ENCODE data around the gene TMEM52B.

TMEM52B gene

DNA sequence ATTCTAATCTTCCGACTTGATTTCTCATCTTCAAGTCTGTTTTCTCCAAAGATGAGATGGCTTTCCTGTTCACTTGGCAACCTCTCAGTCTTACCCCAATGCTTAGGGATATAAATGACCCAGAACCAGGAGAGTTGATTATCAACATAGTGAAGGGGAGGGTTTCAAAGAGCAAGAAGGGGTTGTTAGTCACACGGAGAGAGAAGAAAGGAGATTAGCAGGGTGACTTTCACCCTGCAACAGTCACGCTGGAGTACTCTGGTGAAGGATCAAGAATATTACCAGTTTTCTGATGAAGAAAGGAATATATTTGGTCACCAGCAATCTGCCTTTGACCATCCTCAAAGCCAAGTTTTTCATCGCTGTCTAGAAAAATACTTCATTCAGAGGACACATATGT is at the start of gene TMEM52B:
Gene TMEM52B, plus strand, starts transcription at position 212 of the 400 bp plus-strand sequence. CDS start 543 bp downstream, outside the sequence.
- Mint-ChIP-seq H3K4me1 (peaks cover 5% of the 10 kb centered on the region), H3K27me3 (peaks cover 81% of the 10 kb centered on the region), H3K36me3 (ENCODE audit: insufficient read depth) (peaks cover 1% of the 10 kb centered on the region), H3K27ac (ENCODE audit: low read depth) (no peak within 1 kb of the TSS), H3K4me3 (no peak within 1 kb of the TSS), H3K9me3 (no peaks in the 10 kb centered on the region)
- no peak for ATAC-seq (replicated peaks; ENCODE audit: extremely low read depth, poor library complexity, severe bottlenecking)
- DNase-seq (ENCODE audit: low spot score in 2 of 2): no peak

GRCh38 chr12:10130042-10130441 is 48.8 kb upstream of the TMEM52B start, which contains the start of gene CLEC7A:
Gene CLEC7A, minus strand, starts transcription at chr12:10130199. Its CDS starts 117 bp downstream, at chr12:10130082.
- no peaks in the 10 kb centered on the region for H3K9me3 Mint-ChIP-seq
- DNase-seq (ENCODE audit: low spot score in 2 of 2) (no peak), ATAC-seq (replicated peaks; ENCODE audit: extremely low read depth, poor library complexity, severe bottlenecking) (no peak)
- no peaks in the 10 kb centered on the region for H3K4me1 Mint-ChIP-seq
- H3K27me3 Mint-ChIP-seq: peaks cover 33% of the 10 kb centered on the region
- peaks cover 1% of the 10 kb centered on the region for H3K36me3 Mint-ChIP-seq (ENCODE audit: insufficient read depth)
- H3K4me3 Mint-ChIP-seq: no peak within 1 kb of the TSS
- H3K27ac Mint-ChIP-seq (ENCODE audit: low read depth): no peak within 1 kb of the TSS

DNA sequence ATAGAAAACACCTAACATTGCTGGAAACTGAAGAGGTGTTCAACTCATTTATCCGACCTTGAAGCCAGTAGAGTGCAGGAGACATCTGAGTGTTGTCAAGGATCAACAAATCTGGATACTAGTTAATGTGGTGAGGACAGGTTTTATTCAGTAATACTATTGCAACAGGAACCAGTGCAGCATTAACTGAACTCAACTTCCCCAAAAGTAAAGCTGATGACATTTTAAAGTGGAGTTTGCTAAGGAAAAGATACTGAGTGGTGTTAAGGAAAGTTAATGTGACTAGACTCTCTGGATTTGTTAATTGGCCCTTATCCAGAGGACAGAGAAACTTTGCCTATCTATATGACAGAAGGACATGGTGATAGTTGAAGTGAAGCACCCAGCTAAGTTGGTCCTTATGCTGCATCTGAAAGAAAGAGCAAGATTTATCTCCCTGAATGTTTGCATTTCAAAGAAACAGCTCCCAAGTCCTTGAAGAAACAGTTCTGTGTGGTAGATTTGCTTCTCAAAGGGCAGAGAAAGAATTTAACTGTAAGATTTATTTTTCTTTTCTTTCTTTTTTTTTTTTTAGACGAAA is 47.6 kb upstream of the TMEM52B start:
- H3K9me3 Mint-ChIP-seq: no peaks in the 10 kb centered on the region
- H3K4me1 Mint-ChIP-seq: no peaks in the 10 kb centered on the region
- no peak overlapping the region for H3K27ac Mint-ChIP-seq (ENCODE audit: low read depth)
- H3K36me3 Mint-ChIP-seq (ENCODE audit: insufficient read depth): peaks cover 3% of the 10 kb centered on the region
- no peak overlapping the region for H3K4me3 Mint-ChIP-seq
- ATAC-seq (replicated peaks; ENCODE audit: extremely low read depth, poor library complexity, severe bottlenecking) (no peak), DNase-seq (ENCODE audit: low spot score in 2 of 2) (no peak)
- peaks cover 33% of the 10 kb centered on the region for H3K27me3 Mint-ChIP-seq

DNA sequence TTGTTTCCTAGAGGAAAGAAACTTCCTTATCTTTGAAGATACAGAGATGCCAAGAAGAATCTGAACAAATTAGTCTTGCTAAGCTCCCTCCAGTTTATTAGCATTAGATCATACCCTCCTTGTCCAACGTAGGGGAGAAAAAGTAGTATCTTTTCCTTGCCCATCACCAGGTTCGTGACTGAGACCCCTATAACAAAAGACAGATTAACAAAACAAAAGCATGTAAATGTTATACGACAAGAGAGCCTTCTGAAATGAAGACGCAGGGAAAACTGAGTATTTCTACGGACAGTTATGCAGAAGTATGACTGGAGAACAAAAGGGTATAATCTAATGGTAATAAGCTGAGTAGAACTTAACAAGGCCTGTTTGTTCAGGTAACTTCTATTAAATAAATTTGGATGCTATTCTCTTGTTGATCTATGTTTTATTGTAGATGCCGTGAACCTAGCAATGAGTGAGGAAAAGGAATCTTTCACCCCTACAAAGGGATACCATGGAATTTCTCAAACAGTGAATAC is 45.9 kb upstream of the TMEM52B start:
- no peaks in the 10 kb centered on the region for H3K9me3 Mint-ChIP-seq
- peaks cover 1% of the 10 kb centered on the region for H3K36me3 Mint-ChIP-seq (ENCODE audit: insufficient read depth)
- ATAC-seq (replicated peaks; ENCODE audit: extremely low read depth, poor library complexity, severe bottlenecking): no peak
- DNase-seq (ENCODE audit: low spot score in 2 of 2): no peak
- H3K4me1 Mint-ChIP-seq: no peaks in the 10 kb centered on the region
- no peak overlapping the region for H3K27ac Mint-ChIP-seq (ENCODE audit: low read depth)
- peaks cover 23% of the 10 kb centered on the region for H3K27me3 Mint-ChIP-seq
- no peak overlapping the region for H3K4me3 Mint-ChIP-seq

DNA sequence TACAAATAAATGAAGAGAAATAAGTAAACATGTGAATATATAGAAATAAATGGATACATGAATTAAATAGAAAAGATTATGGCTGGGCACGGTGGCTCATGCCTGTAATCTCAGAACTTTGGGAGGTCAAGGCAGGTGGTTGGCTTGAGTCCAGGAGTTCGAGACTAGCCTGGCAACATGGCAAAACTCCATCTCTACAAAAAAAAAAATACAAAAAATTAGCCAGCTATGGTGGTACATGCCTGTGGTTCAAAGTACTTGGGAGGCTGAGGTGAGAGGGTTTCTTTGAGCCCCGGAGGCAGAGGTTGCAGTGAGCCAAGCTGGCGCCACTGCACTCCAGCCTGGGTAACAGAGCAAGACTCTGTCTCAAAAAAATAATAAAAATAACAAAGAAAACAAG is 43.7 kb upstream of the TMEM52B start:
- peaks cover 9% of the 10 kb centered on the region for H3K27me3 Mint-ChIP-seq
- no peaks in the 10 kb centered on the region for H3K4me1 Mint-ChIP-seq
- ATAC-seq (replicated peaks; ENCODE audit: extremely low read depth, poor library complexity, severe bottlenecking) (no peak), DNase-seq (ENCODE audit: low spot score in 2 of 2) (no peak)
- H3K27ac Mint-ChIP-seq (ENCODE audit: low read depth): no peak overlapping the region
- H3K9me3 Mint-ChIP-seq: no peaks in the 10 kb centered on the region
- H3K36me3 Mint-ChIP-seq (ENCODE audit: insufficient read depth): peaks cover 4% of the 10 kb centered on the region
- H3K4me3 Mint-ChIP-seq: no peak overlapping the region

GRCh38 chr12:10136637-10137205 is 42.1 kb upstream of the TMEM52B start:
- no peak for ATAC-seq (replicated peaks; ENCODE audit: extremely low read depth, poor library complexity, severe bottlenecking)
- Mint-ChIP-seq H3K36me3 (ENCODE audit: insufficient read depth) (peaks cover 5% of the 10 kb centered on the region), H3K27me3 (no peaks in the 10 kb centered on the region), H3K4me1 (no peaks in the 10 kb centered on the region), H3K27ac (ENCODE audit: low read depth) (no peak overlapping the region), H3K9me3 (no peaks in the 10 kb centered on the region), H3K4me3 (no peak overlapping the region)
- DNase-seq (ENCODE audit: low spot score in 2 of 2): no peak

DNA sequence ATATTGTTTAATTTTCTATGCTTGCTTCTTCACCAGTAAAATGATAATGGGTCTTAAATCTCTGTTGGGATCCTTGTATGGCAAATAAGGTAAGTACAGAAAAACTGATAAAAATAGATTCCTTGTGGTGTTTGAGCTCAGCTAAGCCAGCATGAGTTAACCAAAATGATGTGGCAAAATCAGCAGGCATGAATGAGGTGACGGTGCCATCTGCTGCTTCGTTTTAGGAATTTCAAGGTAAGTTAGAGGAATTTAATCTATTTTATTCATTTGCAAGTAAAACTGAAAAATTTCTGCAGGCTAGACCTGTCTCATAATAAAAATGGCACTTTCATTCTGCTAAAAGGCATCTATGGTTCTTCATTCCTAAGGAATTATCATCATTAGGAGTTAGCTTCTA is 38.8 kb upstream of the TMEM52B start:
- Mint-ChIP-seq H3K27ac (ENCODE audit: low read depth) (no peak overlapping the region), H3K9me3 (no peaks in the 10 kb centered on the region), H3K36me3 (ENCODE audit: insufficient read depth) (peaks cover 5% of the 10 kb centered on the region), H3K27me3 (peaks cover 20% of the 10 kb centered on the region), H3K4me3 (no peak overlapping the region), H3K4me1 (no peaks in the 10 kb centered on the region)
- DNase-seq (ENCODE audit: low spot score in 2 of 2): no peak
- no peak for ATAC-seq (replicated peaks; ENCODE audit: extremely low read depth, poor library complexity, severe bottlenecking)

DNA sequence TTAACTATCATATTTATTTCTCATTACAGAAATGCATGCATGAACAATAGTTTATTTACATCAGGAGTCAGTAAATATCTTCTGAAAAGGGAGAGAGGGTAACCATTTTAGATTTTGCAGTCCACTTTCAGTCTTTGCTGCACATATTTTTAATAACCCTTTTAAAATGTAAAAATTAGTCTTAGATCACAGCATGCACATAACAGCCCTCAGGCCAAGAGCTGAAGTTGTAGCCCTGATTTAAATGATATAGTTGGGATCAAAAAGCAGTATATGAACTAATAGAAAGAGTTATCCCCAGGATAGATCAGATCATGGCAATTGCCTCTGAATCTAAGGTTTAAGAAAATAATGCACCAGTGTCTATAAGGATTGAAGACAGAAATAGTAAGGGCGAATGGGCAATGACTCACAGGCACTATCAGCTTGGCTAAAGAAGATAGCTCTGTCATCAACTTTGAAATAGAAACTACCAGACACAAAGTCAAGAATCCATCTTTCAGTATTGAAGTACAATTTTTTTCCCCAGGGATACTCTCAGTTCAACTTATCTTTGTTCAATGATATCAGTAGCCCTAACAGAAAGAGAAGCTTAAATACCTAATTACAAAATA is 35.7 kb upstream of the TMEM52B start:
- Mint-ChIP-seq H3K4me3 (no peak overlapping the region), H3K27ac (ENCODE audit: low read depth) (no peak overlapping the region), H3K36me3 (ENCODE audit: insufficient read depth) (peaks cover 3% of the 10 kb centered on the region), H3K9me3 (no peaks in the 10 kb centered on the region), H3K27me3 (peaks cover 20% of the 10 kb centered on the region), H3K4me1 (no peaks in the 10 kb centered on the region)
- ATAC-seq (replicated peaks; ENCODE audit: extremely low read depth, poor library complexity, severe bottlenecking) (no peak), DNase-seq (ENCODE audit: low spot score in 2 of 2) (no peak)

DNA sequence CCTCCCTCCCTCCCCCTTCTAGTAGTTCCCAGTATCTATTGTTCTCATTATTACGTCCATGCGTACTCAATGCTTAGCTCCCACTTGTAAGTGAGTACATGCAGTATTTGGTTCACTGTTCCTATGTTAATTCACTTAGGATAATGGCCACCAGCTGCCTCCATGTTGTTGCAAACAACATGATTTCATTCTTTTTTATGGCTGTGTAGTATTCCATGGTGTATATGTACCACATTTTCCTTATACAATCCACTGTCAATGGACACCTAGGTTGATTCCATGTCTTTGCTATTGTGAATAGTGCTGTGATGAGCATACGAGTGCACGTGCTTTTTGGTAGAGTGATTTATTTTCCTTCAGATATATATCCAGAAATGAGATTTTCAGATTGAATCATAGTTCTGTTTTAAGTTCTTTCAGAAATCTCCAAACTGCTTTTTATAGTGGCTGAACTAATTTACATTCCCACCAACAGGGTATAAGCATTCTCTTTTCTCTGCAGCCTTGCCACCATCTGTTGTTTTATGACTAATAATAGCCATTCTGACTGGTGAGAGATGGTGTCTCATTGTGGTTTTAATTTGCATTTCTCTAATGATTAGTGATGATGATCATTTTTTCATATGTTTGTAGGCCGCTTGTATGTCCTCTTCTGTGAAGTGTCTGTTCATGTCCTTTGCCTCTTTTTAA is 31.0 kb upstream of the TMEM52B start:
- ATAC-seq (replicated peaks; ENCODE audit: extremely low read depth, poor library complexity, severe bottlenecking) (no peak), DNase-seq (ENCODE audit: low spot score in 2 of 2) (no peak)
- Mint-ChIP-seq H3K27me3 (peaks cover 20% of the 10 kb centered on the region), H3K36me3 (ENCODE audit: insufficient read depth) (no peaks in the 10 kb centered on the region), H3K4me3 (no peak overlapping the region), H3K27ac (ENCODE audit: low read depth) (no peak overlapping the region), H3K4me1 (no peaks in the 10 kb centered on the region), H3K9me3 (no peaks in the 10 kb centered on the region)

GRCh38 chr12:10151621-10152020 is 27.2 kb upstream of the TMEM52B start:
- no peak for ATAC-seq (replicated peaks; ENCODE audit: extremely low read depth, poor library complexity, severe bottlenecking)
- DNase-seq (ENCODE audit: low spot score in 2 of 2): no peak
- no peaks in the 10 kb centered on the region for H3K27me3 Mint-ChIP-seq
- no peak overlapping the region for H3K27ac Mint-ChIP-seq (ENCODE audit: low read depth)
- peaks cover 2% of the 10 kb centered on the region for H3K36me3 Mint-ChIP-seq (ENCODE audit: insufficient read depth)
- H3K4me3 Mint-ChIP-seq: no peak overlapping the region
- H3K4me1 Mint-ChIP-seq: peaks cover 9% of the 10 kb centered on the region
- H3K9me3 Mint-ChIP-seq: no peaks in the 10 kb centered on the region

DNA sequence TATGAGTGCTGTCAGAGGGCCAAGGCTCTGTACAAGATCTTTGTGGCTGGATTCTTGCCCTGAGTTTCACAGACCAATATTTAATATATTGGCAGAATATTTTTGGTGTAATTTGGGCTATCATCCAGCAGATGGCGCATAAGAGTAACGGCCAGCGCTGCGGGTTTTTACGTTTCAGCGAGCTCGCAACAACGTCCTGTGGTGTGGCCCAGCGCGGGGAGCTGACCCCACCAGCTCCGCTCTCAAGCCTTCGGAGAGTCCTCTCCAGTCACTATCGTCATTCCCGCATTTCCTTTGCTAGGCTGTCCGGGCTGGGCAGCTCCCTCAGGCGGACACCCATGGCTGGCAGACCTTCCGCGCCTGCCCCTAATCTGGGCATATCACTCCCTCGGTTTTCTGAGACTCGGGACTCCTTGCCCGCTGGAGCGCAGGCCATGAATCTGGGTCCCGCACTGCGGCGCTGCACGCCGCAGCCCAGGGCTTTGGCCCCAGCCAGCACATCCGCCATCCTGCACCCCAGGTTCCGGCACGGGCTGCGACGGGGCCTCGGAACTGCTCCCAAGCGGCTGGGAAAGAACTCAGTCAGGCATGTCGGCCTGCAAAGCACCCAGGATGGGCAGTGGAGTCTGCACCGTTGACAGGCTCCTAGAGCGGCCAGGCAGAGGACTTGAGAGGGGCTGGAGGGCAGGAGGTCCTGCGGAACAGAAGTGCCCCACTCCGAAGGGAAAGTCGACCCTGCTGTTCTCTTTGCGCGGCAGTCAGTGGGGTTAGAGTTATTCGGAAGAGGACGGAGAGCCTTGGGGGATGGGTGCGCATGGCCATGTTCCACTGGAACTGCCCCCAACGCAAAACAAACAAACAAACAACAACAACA is 25.3 kb upstream of the TMEM52B start:
- peaks cover 2% of the 10 kb centered on the region for H3K36me3 Mint-ChIP-seq (ENCODE audit: insufficient read depth)
- H3K27ac Mint-ChIP-seq (ENCODE audit: low read depth): peak overlapping the region; percentile 29
- DNase-seq (ENCODE audit: low spot score in 2 of 2): peak; percentile 50 to 53
- no peaks in the 10 kb centered on the region for H3K9me3 Mint-ChIP-seq
- ATAC-seq (replicated peaks; ENCODE audit: extremely low read depth, poor library complexity, severe bottlenecking): peak; percentile 66
- H3K4me3 Mint-ChIP-seq: peak overlapping the region; percentile 86
- no peaks in the 10 kb centered on the region for H3K27me3 Mint-ChIP-seq
- peaks cover 9% of the 10 kb centered on the region for H3K4me1 Mint-ChIP-seq

DNA sequence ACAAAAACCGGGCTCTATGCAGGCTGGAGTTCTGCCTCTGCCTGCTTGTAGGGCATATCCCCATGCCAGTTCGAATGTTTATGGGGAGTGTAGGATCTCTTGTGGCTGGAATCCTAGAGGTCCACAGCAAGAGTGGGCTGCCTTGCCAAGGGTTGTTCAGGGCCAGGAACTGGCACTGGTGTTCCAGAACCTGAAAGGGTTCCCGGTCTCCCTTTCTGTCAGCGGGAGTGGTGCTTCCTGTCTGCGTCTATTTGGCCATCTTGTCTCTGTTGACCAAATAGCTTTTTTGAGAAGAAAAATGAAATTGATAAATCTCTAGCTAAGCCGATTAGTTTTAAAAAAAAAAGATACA is 24.7 kb upstream of the TMEM52B start:
- DNase-seq (ENCODE audit: low spot score in 2 of 2) (no peak), ATAC-seq (replicated peaks; ENCODE audit: extremely low read depth, poor library complexity, severe bottlenecking) (no peak)
- Mint-ChIP-seq H3K4me3 (peak overlapping the region; percentile 86), H3K36me3 (ENCODE audit: insufficient read depth) (peaks cover 2% of the 10 kb centered on the region), H3K9me3 (no peaks in the 10 kb centered on the region), H3K4me1 (peaks cover 9% of the 10 kb centered on the region), H3K27ac (ENCODE audit: low read depth) (no peak overlapping the region), H3K27me3 (no peaks in the 10 kb centered on the region)

Data from central memory CD8-positive, alpha-beta T cell (primary cell).